ENCODE measurements around the gene RASGRP2. TPM values are rescaled to one million over a fixed set of nuclear protein-coding genes. Genes with fewer than 3 reads are reported as not detected.

RASGRP2 gene
- total RNA-seq, 1 experiment from 2014 or later = not detected

- BruUV-seq (replicated peaks) = no TSS peak
- no peak for TF ChIP-seq CTCF (IDR thresholded peaks at IDR 0.05; ENCODE audit: unreplicated experiment)
- Mint-ChIP-seq H3K27ac (ENCODE audit: low read depth, unreplicated experiment) (no peak overlapping the region), H3K4me3 (ENCODE audit: unreplicated experiment) (no peak overlapping the region), H3K4me1 (ENCODE audit: insufficient read depth, unreplicated experiment) (no peaks in the 10 kb centered on the region), H3K27me3 (ENCODE audit: insufficient read depth, unreplicated experiment) (no peaks in the 10 kb centered on the region), H3K9me3 (ENCODE audit: unreplicated experiment) (no peaks in the 10 kb centered on the region), H3K36me3 (ENCODE audit: insufficient read depth, unreplicated experiment) (no peaks in the 10 kb centered on the region)
- ChIA-PET CTCF (interaction anchor here (0.6 to 2.1 kb wide), 3 partner anchors 10 to 470 kb away, joined by 3 to 6 read pairs (median 3); no protein-coding TSS in a partner anchor), POLR2A (interaction anchor here (1.2 kb wide), 1 partner anchor 22 kb away, joined by 3 read pairs; no protein-coding TSS in a partner anchor)
- intact Hi-C loops (cut with micrococcal nuclease) = no loop called here
- no peak for DNase-seq (ENCODE audit: unreplicated experiment)
Measured at GRCh38 chr11:64752175-64752970, 8.4 kb upstream of the RASGRP2 start.

GRCh38 chr11:64751580-64751979, 7.6 kb upstream of the RASGRP2 start:
- ChIA-PET POLR2A (interaction anchor here (0.6 to 1.2 kb wide), 2 partner anchors 23 to 63 kb away, joined by 3 read pairs; no protein-coding TSS in a partner anchor), CTCF (interaction anchor here (2.1 kb wide), 1 partner anchor 9 kb away, joined by 6 read pairs; no protein-coding TSS in a partner anchor)
- intact Hi-C loops (cut with micrococcal nuclease) = no loop called here
- no peak for TF ChIP-seq CTCF (IDR thresholded peaks at IDR 0.05; ENCODE audit: unreplicated experiment)
- H3K4me1 Mint-ChIP-seq (ENCODE audit: insufficient read depth, unreplicated experiment) = no peaks in the 10 kb centered on the region
- no peaks in the 10 kb centered on the region for H3K27me3 Mint-ChIP-seq (ENCODE audit: insufficient read depth, unreplicated experiment)
- no peak overlapping the region for H3K27ac Mint-ChIP-seq (ENCODE audit: low read depth, unreplicated experiment)
- no peak for DNase-seq (ENCODE audit: unreplicated experiment)
- H3K36me3 Mint-ChIP-seq (ENCODE audit: insufficient read depth, unreplicated experiment) = no peaks in the 10 kb centered on the region
- BruUV-seq (replicated peaks) = no TSS peak
- H3K9me3 Mint-ChIP-seq (ENCODE audit: unreplicated experiment) = no peaks in the 10 kb centered on the region
- no peak overlapping the region for H3K4me3 Mint-ChIP-seq (ENCODE audit: unreplicated experiment)

- H3K4me3 Mint-ChIP-seq (ENCODE audit: unreplicated experiment) = no peak overlapping the region
- POLR2A ChIA-PET = interaction anchor here (0.6 kb wide), 1 partner anchor 62 kb away, joined by 3 read pairs; no protein-coding TSS in a partner anchor
- H3K4me1 Mint-ChIP-seq (ENCODE audit: insufficient read depth, unreplicated experiment) = no peaks in the 10 kb centered on the region
- TF ChIP-seq CTCF (IDR thresholded peaks at IDR 0.05; ENCODE audit: unreplicated experiment) = no peak
- BruUV-seq (replicated peaks) = no TSS peak
- CTCF ChIA-PET = no interaction called here
- H3K9me3 Mint-ChIP-seq (ENCODE audit: unreplicated experiment) = no peaks in the 10 kb centered on the region
- no peaks in the 10 kb centered on the region for H3K36me3 Mint-ChIP-seq (ENCODE audit: insufficient read depth, unreplicated experiment)
- H3K27ac Mint-ChIP-seq (ENCODE audit: low read depth, unreplicated experiment) = no peak overlapping the region
- intact Hi-C loops (cut with micrococcal nuclease) = no loop called here
- H3K27me3 Mint-ChIP-seq (ENCODE audit: insufficient read depth, unreplicated experiment) = no peaks in the 10 kb centered on the region
- DNase-seq (ENCODE audit: unreplicated experiment) = no peak
Measured at GRCh38 chr11:64751136-64751535, 7.2 kb upstream of the RASGRP2 start.

GRCh38 chr11:64750361-64751054, 6.6 kb upstream of the RASGRP2 start:
- BruUV-seq (replicated peaks) = no TSS peak
- intact Hi-C loops (cut with micrococcal nuclease) = no loop called here
- Mint-ChIP-seq H3K4me3 (ENCODE audit: unreplicated experiment) (no peak overlapping the region), H3K36me3 (ENCODE audit: insufficient read depth, unreplicated experiment) (no peaks in the 10 kb centered on the region), H3K4me1 (ENCODE audit: insufficient read depth, unreplicated experiment) (no peaks in the 10 kb centered on the region), H3K27ac (ENCODE audit: low read depth, unreplicated experiment) (no peak overlapping the region), H3K9me3 (ENCODE audit: unreplicated experiment) (no peaks in the 10 kb centered on the region), H3K27me3 (ENCODE audit: insufficient read depth, unreplicated experiment) (no peaks in the 10 kb centered on the region)
- no peak for DNase-seq (ENCODE audit: unreplicated experiment)
- ChIA-PET CTCF (interaction anchor here (0.7 kb wide), 1 partner anchor 101 kb away, joined by 3 read pairs; no protein-coding TSS in a partner anchor), POLR2A (no interaction called here)
- no peak for TF ChIP-seq CTCF (IDR thresholded peaks at IDR 0.05; ENCODE audit: unreplicated experiment)

Data from MCF 10A (cell line).